NCI-H1436 treated with DMSO at 0.1 percent for 48 hours (cell line): ENCODE data around the gene CCDC74A.
"Not testable (repeated sequence)": the region's sequence is repeated elsewhere in the genome, so short reads cannot be mapped to it uniquely, and the experiment has no call there.

Experiments used
- DNase-seq: peaks from one replicate; lab custom pipeline; 2025; lab: John Stamatoyannopoulos, UW

CCDC74A gene

DNA sequence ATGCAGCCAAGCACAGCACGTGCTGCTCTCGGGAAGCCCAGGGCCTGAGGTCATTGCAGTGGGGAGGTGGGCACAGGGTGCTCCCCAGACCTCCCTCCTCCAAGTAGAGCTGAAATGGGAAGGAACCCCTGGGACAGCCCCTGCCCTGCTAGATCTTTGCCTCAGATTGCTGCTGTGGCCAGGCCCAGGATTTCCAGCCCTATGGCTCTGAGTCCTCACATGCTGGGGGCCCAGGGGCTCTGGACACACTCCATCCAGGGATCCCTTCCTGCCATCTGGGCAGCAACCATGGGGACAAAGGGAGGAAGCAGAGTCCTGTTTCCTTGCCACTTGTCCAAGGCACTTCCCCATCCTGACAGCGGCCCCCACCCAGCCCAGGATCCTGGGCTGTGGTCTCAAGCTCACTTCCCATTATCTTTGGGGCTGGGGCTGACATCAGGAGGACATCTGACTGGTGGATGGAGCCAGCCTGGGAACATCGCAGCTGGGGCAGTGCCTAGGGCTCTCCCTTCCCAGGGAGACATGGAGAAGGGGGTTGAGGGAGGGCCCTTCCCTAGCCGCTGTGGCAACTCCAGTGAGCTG is 2.3 kb downstream of the CCDC74A start:
- DNase-seq = not testable (repeated sequence)

GRCh38 chr2:131530626-131531344 is 3.1 kb downstream of the CCDC74A start:
- DNase-seq = not testable (repeated sequence)

DNA sequence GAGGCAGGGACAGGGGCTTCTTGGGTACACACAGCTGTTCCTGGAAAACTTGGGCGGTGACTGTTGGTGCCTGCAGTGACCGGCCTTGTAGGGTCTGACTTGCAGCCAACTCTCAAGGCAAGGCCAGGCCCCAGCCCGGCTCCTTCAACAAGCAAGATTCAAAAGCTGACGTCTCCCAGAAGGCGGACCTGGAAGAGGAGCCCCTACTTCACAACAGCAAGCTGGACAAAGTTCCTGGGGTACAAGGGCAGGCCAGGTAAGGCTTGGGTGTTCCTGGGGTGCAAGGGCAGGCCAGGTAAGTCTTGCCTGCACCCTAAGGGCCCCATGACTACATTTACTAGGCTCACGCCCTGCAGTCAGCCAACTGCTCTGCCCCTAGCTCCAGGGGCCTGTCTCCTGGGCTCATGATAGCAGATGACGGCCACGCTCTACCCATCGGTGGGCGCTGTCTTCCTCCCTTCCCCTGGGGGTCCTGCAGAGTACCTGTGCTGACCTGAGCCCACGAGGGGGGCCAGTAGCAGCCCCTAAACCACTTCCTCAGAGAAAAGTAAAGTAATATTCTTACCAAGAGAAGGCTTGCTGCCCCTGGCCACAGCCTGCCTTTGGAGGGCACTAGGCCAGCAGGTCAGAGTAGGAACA is 4.0 kb downstream of the CCDC74A start:
- not testable (repeated sequence) for DNase-seq

GRCh38 chr2:131532723-131533608 is 5.3 kb downstream of the CCDC74A start:
- DNase-seq = not testable (repeated sequence)

GRCh38 chr2:131533609-131534316 is 6.1 kb downstream of the CCDC74A start:
- DNase-seq = not testable (repeated sequence)

DNA sequence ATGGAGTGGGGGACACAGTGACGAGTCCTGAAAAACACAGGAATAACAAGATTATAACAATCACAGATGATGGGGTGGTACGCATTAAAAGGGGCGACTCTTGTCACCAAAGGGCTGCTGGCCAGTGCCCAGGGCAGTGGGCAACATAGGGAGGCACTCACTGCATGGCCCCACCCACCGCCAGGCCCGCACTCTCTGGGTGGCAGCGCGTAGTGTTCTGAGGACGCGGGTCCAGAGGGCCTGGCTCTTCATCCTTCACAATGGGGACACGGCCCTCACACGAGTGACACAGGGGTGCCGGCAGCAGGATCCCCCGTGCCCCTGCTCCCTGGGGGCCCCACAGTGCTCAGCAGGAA is 6.6 kb downstream of the CCDC74A start:
- DNase-seq = not testable (repeated sequence)

- DNase-seq = not testable (repeated sequence)
Measured at GRCh38 chr2:131534965-131535364, 7.3 kb downstream of the CCDC74A start.

GRCh38 chr2:131535526-131535925 is 7.8 kb downstream of the CCDC74A start:
- no peak for DNase-seq

- DNase-seq = not testable (repeated sequence)
Measured at GRCh38 chr2:131535951-131536826, 8.5 kb downstream of the CCDC74A start.

- not testable (repeated sequence) for DNase-seq
Measured at GRCh38 chr2:131536841-131537240, 9.2 kb downstream of the CCDC74A start.

DNA sequence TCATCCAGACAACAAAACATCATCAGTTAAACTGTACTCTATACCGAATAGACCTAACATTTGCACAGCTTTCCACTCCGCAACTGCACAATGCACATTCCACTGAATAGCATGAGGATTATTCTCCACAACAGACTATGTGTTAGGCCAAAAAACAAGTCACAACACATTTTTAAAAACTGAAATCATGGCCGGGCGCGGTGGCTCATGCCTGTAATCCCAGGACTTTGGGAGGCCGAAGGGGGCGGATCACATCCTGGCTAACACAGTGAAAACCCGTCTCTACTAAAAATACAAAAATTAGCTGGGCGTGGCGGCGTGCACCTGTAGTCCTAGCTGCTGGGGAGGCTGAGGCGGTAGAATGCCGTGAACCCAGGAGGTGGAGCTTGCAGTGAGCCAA is 11.2 kb downstream of the CCDC74A start:
- DNase-seq = not testable (repeated sequence)

DNA sequence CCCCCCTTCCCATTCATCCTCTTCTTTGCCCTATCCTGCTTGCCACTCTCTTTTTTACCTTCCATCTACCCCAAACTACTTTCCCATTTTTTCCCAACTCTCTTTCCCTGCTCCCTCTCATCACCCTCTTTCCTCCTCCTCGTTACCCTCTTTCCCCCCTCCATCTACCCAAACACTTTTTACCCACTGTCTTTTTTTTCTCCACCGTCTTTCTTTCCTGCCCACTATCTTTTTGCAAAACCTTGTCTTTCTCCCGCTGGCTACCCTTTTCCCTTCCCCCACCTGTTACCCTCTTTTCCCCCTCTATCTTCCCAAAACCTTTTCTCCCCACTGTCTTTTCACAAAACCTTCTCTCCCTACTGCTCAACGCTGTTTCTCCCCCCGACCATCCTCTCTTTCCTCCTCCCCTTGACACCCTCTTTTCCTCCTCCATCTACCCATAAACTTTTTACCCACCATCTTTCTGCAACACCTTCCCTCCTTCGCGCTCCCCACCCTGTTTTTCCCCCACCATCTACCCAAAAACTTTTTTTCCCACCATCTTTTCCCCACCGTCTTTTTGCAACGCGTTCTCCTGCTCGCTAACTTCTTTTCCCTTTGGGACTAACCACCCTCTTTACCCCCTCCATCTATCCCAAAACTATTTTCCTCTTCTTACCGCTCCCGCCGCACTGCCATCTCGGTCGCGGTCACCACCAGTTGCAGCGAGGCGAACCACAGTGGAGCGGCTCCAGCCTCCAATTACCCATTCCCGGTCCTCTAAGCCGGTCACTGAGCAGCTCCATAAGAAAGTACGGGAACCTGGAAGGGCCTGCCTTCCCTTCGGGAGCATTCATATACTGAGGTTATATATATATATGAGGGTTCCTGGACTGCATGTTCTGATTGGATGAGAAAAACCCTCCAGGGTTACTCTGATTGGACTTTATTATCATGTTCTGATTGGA is 15.0 kb downstream of the CCDC74A start:
- DNase-seq = no peak

GRCh38 chr2:131543385-131543891 is 15.8 kb downstream of the CCDC74A start:
- DNase-seq = no peak

GRCh38 chr2:131544006-131544812 is 16.5 kb downstream of the CCDC74A start:
- DNase-seq = not testable (repeated sequence)

DNA sequence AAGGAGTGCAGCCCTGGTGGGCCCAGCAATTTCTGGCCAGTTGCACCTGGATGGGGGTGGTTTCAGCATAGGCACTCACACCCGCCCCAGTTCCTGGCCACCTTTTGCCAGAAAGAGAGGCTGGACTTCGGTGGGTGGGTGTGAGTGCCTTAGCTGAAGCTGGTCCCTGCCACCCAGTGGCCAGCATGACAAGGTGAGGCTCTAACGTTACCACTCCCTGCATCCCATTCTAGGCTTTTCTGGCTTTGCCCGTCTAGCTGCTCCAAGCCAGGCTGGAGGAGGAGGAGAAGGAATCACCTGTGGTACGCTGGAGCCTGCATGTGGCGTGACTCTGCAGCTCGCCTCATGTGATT is 17.1 kb downstream of the CCDC74A start:
- DNase-seq = not testable (repeated sequence)

- no peak for DNase-seq
Measured at GRCh38 chr2:131552871-131553270, 25.2 kb downstream of the CCDC74A start.

- DNase-seq = no peak
Measured at GRCh38 chr2:131556998-131557397, 29.3 kb downstream of the CCDC74A start.

GRCh38 chr2:131557558-131558321 is 30.1 kb downstream of the CCDC74A start:
- no peak for DNase-seq
